Measurements from ENCODE around the gene LTBP4. TPM values are rescaled to one million over a fixed set of nuclear protein-coding genes. Genes with fewer than 3 reads are reported as not detected.

The LTBP4 gene
- total RNA-seq, 1 experiment from 2014 or later = 30.8 TPM

DNA sequence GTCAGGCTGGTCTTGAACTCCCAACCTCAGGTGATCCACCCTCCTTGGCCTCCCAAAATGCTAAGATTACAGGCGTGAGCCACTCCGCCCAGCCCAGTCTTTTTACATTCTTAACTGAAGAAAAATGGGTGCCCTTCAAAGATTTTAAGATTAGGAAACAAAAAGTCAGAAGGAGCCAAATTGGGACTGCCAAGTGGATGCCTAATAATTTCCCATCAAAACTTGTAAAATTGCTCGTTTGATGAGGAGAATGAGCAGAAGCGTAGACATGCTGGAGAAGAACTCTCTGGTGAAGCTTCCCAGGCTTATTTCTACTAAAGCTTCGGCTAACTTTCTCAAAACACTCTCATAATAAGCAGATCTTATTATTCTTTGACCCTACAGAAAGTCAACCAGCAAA is 57.9 kb downstream of the LTBP4 start:
- POLR2A ChIA-PET = no interaction called here
- Histone ChIP-seq H3K4me1 (no peaks in the 10 kb centered on the region), H3K9me3 (no peaks in the 10 kb centered on the region), H3K4me3 (ENCODE audit: low read depth, low read length) (no peak overlapping the region), H3K27me3 (replicated peaks; ENCODE audit: control insufficient read depth, insufficient read depth, low read length) (no peaks in the 10 kb centered on the region), H3K36me3 (ENCODE audit: control insufficient read depth, insufficient read depth, low read length) (no peaks in the 10 kb centered on the region)
- intact Hi-C loops (cut with micrococcal nuclease; ENCODE audit: unreplicated experiment) = no loop called here
- H3K4me1 Mint-ChIP-seq (ENCODE audit: low read depth, unreplicated experiment) = no peaks in the 10 kb centered on the region
- no peak overlapping the region for H3K27ac Mint-ChIP-seq (ENCODE audit: unreplicated experiment)
- H3K4me3 Mint-ChIP-seq (ENCODE audit: unreplicated experiment) = no peak overlapping the region
- H3K9me3 Mint-ChIP-seq (ENCODE audit: unreplicated experiment) = no peaks in the 10 kb centered on the region
- DNase-seq = no peak
- H3K27me3 Mint-ChIP-seq (ENCODE audit: insufficient read depth, unreplicated experiment) = no peaks in the 10 kb centered on the region
- CTCF ChIA-PET = no interaction called here
- TF ChIP-seq, protein P1, sequence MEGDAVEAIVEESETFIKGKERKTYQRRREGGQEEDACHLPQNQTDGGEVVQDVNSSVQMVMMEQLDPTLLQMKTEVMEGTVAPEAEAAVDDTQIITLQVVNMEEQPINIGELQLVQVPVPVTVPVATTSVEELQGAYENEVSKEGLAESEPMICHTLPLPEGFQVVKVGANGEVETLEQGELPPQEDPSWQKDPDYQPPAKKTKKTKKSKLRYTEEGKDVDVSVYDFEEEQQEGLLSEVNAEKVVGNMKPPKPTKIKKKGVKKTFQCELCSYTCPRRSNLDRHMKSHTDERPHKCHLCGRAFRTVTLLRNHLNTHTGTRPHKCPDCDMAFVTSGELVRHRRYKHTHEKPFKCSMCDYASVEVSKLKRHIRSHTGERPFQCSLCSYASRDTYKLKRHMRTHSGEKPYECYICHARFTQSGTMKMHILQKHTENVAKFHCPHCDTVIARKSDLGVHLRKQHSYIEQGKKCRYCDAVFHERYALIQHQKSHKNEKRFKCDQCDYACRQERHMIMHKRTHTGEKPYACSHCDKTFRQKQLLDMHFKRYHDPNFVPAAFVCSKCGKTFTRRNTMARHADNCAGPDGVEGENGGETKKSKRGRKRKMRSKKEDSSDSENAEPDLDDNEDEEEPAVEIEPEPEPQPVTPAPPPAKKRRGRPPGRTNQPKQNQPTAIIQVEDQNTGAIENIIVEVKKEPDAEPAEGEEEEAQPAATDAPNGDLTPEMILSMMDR (IDR thresholded peaks at IDR 0.05; ENCODE audit: insufficient read depth in 1 of 2, low read depth in 1 of 2, low read length in 1 of 2, severe bottlenecking in 1 of 2, unreplicated experiment in 1 of 2) = no peak
- peaks cover 9% of the 10 kb centered on the region for H3K36me3 Mint-ChIP-seq (ENCODE audit: insufficient read depth, unreplicated experiment)
- BruUV-seq (replicated peaks) = no TSS peak

DNA sequence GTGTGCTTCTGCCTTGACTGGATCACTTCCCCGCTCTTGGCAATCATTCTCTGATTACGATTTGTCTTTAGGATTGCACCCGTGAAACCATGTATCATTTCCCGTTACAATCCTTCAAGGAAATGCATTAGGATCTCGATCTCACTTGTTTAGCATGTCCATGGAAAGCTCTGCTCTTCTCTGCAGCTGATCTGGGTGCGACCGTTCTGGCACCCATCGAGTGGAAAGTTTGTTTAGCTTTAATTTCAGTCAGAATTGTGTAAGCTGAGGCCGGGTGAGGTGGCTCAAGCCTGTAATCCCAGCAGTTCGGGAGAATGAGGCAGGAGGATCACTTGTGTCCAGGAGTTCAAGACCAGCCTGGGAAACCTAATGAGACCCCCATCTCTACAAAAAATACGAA is 58.4 kb downstream of the LTBP4 start:
- Mint-ChIP-seq H3K27ac (ENCODE audit: unreplicated experiment) (no peak overlapping the region), H3K36me3 (ENCODE audit: insufficient read depth, unreplicated experiment) (peaks cover 9% of the 10 kb centered on the region), H3K4me1 (ENCODE audit: low read depth, unreplicated experiment) (no peaks in the 10 kb centered on the region), H3K4me3 (ENCODE audit: unreplicated experiment) (no peak overlapping the region), H3K9me3 (ENCODE audit: unreplicated experiment) (no peaks in the 10 kb centered on the region), H3K27me3 (ENCODE audit: insufficient read depth, unreplicated experiment) (no peaks in the 10 kb centered on the region)
- Histone ChIP-seq H3K4me1 (no peaks in the 10 kb centered on the region), H3K27me3 (replicated peaks; ENCODE audit: control insufficient read depth, insufficient read depth, low read length) (no peaks in the 10 kb centered on the region), H3K36me3 (ENCODE audit: control insufficient read depth, insufficient read depth, low read length) (no peaks in the 10 kb centered on the region), H3K4me3 (ENCODE audit: low read depth, low read length) (no peak overlapping the region), H3K9me3 (no peaks in the 10 kb centered on the region)
- no peak for DNase-seq
- BruUV-seq (replicated peaks) = no TSS peak
- CTCF ChIA-PET = no interaction called here
- intact Hi-C loops (cut with micrococcal nuclease; ENCODE audit: unreplicated experiment) = no loop called here
- TF ChIP-seq, protein P1 (IDR thresholded peaks at IDR 0.05; ENCODE audit: insufficient read depth in 1 of 2, low read depth in 1 of 2, low read length in 1 of 2, severe bottlenecking in 1 of 2, unreplicated experiment in 1 of 2) = no peak
- POLR2A ChIA-PET = no interaction called here

DNA sequence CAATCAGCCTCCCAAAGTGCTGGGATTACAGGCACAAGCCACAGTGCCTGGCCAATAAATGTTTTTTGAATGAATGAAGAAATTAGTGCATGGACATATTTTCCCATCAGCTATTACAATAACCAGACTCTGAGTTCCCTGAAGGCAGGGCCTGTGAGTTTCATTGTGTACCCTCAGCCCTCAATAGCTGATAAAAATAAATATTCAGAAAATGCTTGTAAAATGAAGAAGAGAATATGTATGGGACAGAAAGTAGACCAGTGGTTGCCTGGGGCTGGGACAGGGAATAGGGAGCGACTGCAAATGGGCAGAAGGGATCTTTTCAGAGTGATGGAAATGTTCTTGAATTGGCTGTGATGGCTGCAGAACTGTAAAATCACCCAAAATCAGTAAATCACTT is 60.4 kb downstream of the LTBP4 start:
- Mint-ChIP-seq H3K4me1 (ENCODE audit: low read depth, unreplicated experiment) (no peaks in the 10 kb centered on the region), H3K36me3 (ENCODE audit: insufficient read depth, unreplicated experiment) (peaks cover 9% of the 10 kb centered on the region), H3K4me3 (ENCODE audit: unreplicated experiment) (peak overlapping the region; percentile 13), H3K27ac (ENCODE audit: unreplicated experiment) (no peak overlapping the region), H3K9me3 (ENCODE audit: unreplicated experiment) (no peaks in the 10 kb centered on the region), H3K27me3 (ENCODE audit: insufficient read depth, unreplicated experiment) (no peaks in the 10 kb centered on the region)
- ChIA-PET CTCF (interaction anchor here (0.6 to 2.5 kb wide), 2 partner anchors 93 to 137 kb away, joined by 3 to 11 read pairs; partner anchors contain the start of gene EGLN2), POLR2A (interaction anchor here (0.7 kb wide), 1 partner anchor 89 kb away, joined by 14 read pairs; the partner anchor contains the start of genes ACTMAP and SNRPA)
- H3K27me3 ChIP-seq (replicated peaks; ENCODE audit: control insufficient read depth, insufficient read depth, low read length) = no peaks in the 10 kb centered on the region
- BruUV-seq (replicated peaks) = no TSS peak
- H3K4me1 ChIP-seq = no peaks in the 10 kb centered on the region
- intact Hi-C loops (cut with micrococcal nuclease; ENCODE audit: unreplicated experiment) = loop anchor here (2.0 to 10.0 kb wide), 4 partner anchors 93 to 601 kb away; partner anchors contain the start of genes ACTMAP, EGLN2 and SNRPA
- DNase-seq = no peak
- no peaks in the 10 kb centered on the region for H3K9me3 ChIP-seq
- H3K36me3 ChIP-seq (ENCODE audit: control insufficient read depth, insufficient read depth, low read length) = no peaks in the 10 kb centered on the region
- TF ChIP-seq, protein P1 (IDR thresholded peaks at IDR 0.05; ENCODE audit: insufficient read depth in 1 of 2, low read depth in 1 of 2, low read length in 1 of 2, severe bottlenecking in 1 of 2, unreplicated experiment in 1 of 2) = no peak
- H3K4me3 ChIP-seq (ENCODE audit: low read depth, low read length) = no peak overlapping the region
